ENCODE data around the gene TLE1.
"Not testable (repeated sequence)": the region's sequence is repeated elsewhere in the genome, so short reads cannot be mapped to it uniquely, and the experiment has no call there.

TLE1 gene

GRCh38 chr9:81598123-81598497 lies 91.2 kb downstream of the TLE1 start:
- H3K4me3 ChIP-seq: no peak overlapping the region
- no peak overlapping the region for H3K27ac ChIP-seq
- no peak for TF ChIP-seq EZH2 (IDR thresholded peaks at IDR 0.05)
- TF ChIP-seq POLR2AphosphoS5 (IDR thresholded peaks at IDR 0.05; ENCODE audit: borderline replicate concordance, low read depth, low read length): no peak
- TF ChIP-seq FOXP2 (optimal IDR thresholded peaks at IDR 0.05; ENCODE audit: control extremely low read depth, extremely low read length, insufficient read depth): no peak
- no peak for DNase-seq (ENCODE audit: low read depth, low spot score)
- H3K36me3 ChIP-seq (ENCODE audit: insufficient read depth, low read length): no peaks in the 10 kb centered on the region
- no peak overlapping the region for H3K9ac ChIP-seq (ENCODE audit: insufficient read length)
- no peaks in the 10 kb centered on the region for H3K9me3 ChIP-seq (ENCODE audit: low read depth, low read length)

GRCh38 chr9:81597419-81598122 lies 91.8 kb downstream of the TLE1 start:
- H3K36me3 ChIP-seq (ENCODE audit: insufficient read depth, low read length): no peaks in the 10 kb centered on the region
- no peak for TF ChIP-seq POLR2AphosphoS5 (IDR thresholded peaks at IDR 0.05; ENCODE audit: borderline replicate concordance, low read depth, low read length)
- no peak for TF ChIP-seq EZH2 (IDR thresholded peaks at IDR 0.05)
- no peak for TF ChIP-seq FOXP2 (optimal IDR thresholded peaks at IDR 0.05; ENCODE audit: control extremely low read depth, extremely low read length, insufficient read depth)
- H3K27ac ChIP-seq: no peak overlapping the region
- H3K9me3 ChIP-seq (ENCODE audit: low read depth, low read length): no peaks in the 10 kb centered on the region
- H3K9ac ChIP-seq (ENCODE audit: insufficient read length): no peak overlapping the region
- no peak overlapping the region for H3K4me3 ChIP-seq
- no peak for DNase-seq (ENCODE audit: low read depth, low spot score)

GRCh38 chr9:81596679-81597418 lies 92.5 kb downstream of the TLE1 start:
- no peak for DNase-seq (ENCODE audit: low read depth, low spot score)
- TF ChIP-seq POLR2AphosphoS5 (IDR thresholded peaks at IDR 0.05; ENCODE audit: borderline replicate concordance, low read depth, low read length): no peak
- TF ChIP-seq EZH2 (IDR thresholded peaks at IDR 0.05): no peak
- no peak for TF ChIP-seq FOXP2 (optimal IDR thresholded peaks at IDR 0.05; ENCODE audit: control extremely low read depth, extremely low read length, insufficient read depth)
- Histone ChIP-seq H3K9ac (ENCODE audit: insufficient read length) (no peak overlapping the region), H3K4me3 (no peak overlapping the region), H3K27ac (no peak overlapping the region), H3K9me3 (ENCODE audit: low read depth, low read length) (no peaks in the 10 kb centered on the region), H3K36me3 (ENCODE audit: insufficient read depth, low read length) (no peaks in the 10 kb centered on the region)

GRCh38 chr9:81595887-81596543 lies 93.3 kb downstream of the TLE1 start:
- DNase-seq (ENCODE audit: low read depth, low spot score): no peak

GRCh38 chr9:81595293-81595692 lies 94.1 kb downstream of the TLE1 start:
- not testable (repeated sequence) for H3K9me3 ChIP-seq (ENCODE audit: low read depth, low read length); H3K4me3 ChIP-seq; H3K9ac ChIP-seq (ENCODE audit: insufficient read length); H3K36me3 ChIP-seq (ENCODE audit: insufficient read depth, low read length); H3K27ac ChIP-seq; DNase-seq (ENCODE audit: low read depth, low spot score)

More at GRCh38 chr9:81595887-81596543, 93.3 kb downstream of the TLE1 start:
- TF ChIP-seq FOXP2 (optimal IDR thresholded peaks at IDR 0.05; ENCODE audit: control extremely low read depth, extremely low read length, insufficient read depth) (no peak), POLR2AphosphoS5 (IDR thresholded peaks at IDR 0.05; ENCODE audit: borderline replicate concordance, low read depth, low read length) (no peak), EZH2 (IDR thresholded peaks at IDR 0.05) (no peak)
- H3K9me3 ChIP-seq (ENCODE audit: low read depth, low read length): no peaks in the 10 kb centered on the region
- no peak overlapping the region for H3K4me3 ChIP-seq
- H3K9ac ChIP-seq (ENCODE audit: insufficient read length): no peak overlapping the region
- no peak overlapping the region for H3K27ac ChIP-seq
- H3K36me3 ChIP-seq (ENCODE audit: insufficient read depth, low read length): no peaks in the 10 kb centered on the region

- no peak for TF ChIP-seq POLR2AphosphoS5 (IDR thresholded peaks at IDR 0.05; ENCODE audit: borderline replicate concordance, low read depth, low read length)
- TF ChIP-seq EZH2 (IDR thresholded peaks at IDR 0.05): no peak
- TF ChIP-seq FOXP2 (optimal IDR thresholded peaks at IDR 0.05; ENCODE audit: control extremely low read depth, extremely low read length, insufficient read depth): no peak
- no peaks in the 10 kb centered on the region for H3K36me3 ChIP-seq (ENCODE audit: insufficient read depth, low read length)
Measured at GRCh38 chr9:81594415-81594814, 94.9 kb downstream of the TLE1 start.

GRCh38 chr9:81592887-81593266 lies 96.5 kb downstream of the TLE1 start:
- Histone ChIP-seq H3K4me3 (no peak overlapping the region), H3K27ac (no peak overlapping the region), H3K36me3 (ENCODE audit: insufficient read depth, low read length) (no peaks in the 10 kb centered on the region), H3K9me3 (ENCODE audit: low read depth, low read length) (no peaks in the 10 kb centered on the region), H3K9ac (ENCODE audit: insufficient read length) (no peak overlapping the region)
- no peak for DNase-seq (ENCODE audit: low read depth, low spot score)
- no peak for TF ChIP-seq FOXP2 (optimal IDR thresholded peaks at IDR 0.05; ENCODE audit: control extremely low read depth, extremely low read length, insufficient read depth)
- TF ChIP-seq EZH2 (IDR thresholded peaks at IDR 0.05): no peak
- TF ChIP-seq POLR2AphosphoS5 (IDR thresholded peaks at IDR 0.05; ENCODE audit: borderline replicate concordance, low read depth, low read length): no peak

More at GRCh38 chr9:81594415-81594814, 94.9 kb downstream of the TLE1 start:
- no peak overlapping the region for H3K27ac ChIP-seq
- H3K4me3 ChIP-seq: no peak overlapping the region
- H3K9me3 ChIP-seq (ENCODE audit: low read depth, low read length): no peaks in the 10 kb centered on the region
- H3K9ac ChIP-seq (ENCODE audit: insufficient read length): no peak overlapping the region
- DNase-seq (ENCODE audit: low read depth, low spot score): no peak

GRCh38 chr9:81591791-81592190 lies 97.6 kb downstream of the TLE1 start:
- no peak for DNase-seq (ENCODE audit: low read depth, low spot score)
- no peak overlapping the region for H3K4me3 ChIP-seq
- H3K9me3 ChIP-seq (ENCODE audit: low read depth, low read length): no peaks in the 10 kb centered on the region
- no peak overlapping the region for H3K27ac ChIP-seq
- H3K9ac ChIP-seq (ENCODE audit: insufficient read length): no peak overlapping the region
- TF ChIP-seq FOXP2 (optimal IDR thresholded peaks at IDR 0.05; ENCODE audit: control extremely low read depth, extremely low read length, insufficient read depth) (no peak), POLR2AphosphoS5 (IDR thresholded peaks at IDR 0.05; ENCODE audit: borderline replicate concordance, low read depth, low read length) (no peak), EZH2 (IDR thresholded peaks at IDR 0.05) (no peak)
- no peaks in the 10 kb centered on the region for H3K36me3 ChIP-seq (ENCODE audit: insufficient read depth, low read length)
